Measurements from ENCODE around the gene EML4.
"Not testable (repeated sequence)": the region's sequence is repeated elsewhere in the genome, so short reads cannot be mapped to it uniquely, and the experiment has no call there.

The EML4 gene

GRCh38 chr2:42338567-42339190 is 169.5 kb downstream of the EML4 start:
- no peak for TF ChIP-seq POLR2A (IDR thresholded peaks at IDR 0.05; ENCODE audit: low read length)
- TF ChIP-seq GATA1 (IDR thresholded peaks at IDR 0.05; ENCODE audit: low read depth, low read length) = no peak
- no peak for DNase-seq

- TF ChIP-seq GATA1 (IDR thresholded peaks at IDR 0.05; ENCODE audit: low read depth, low read length) (no peak), POLR2A (IDR thresholded peaks at IDR 0.05; ENCODE audit: low read length) (no peak)
- peak in 1 of 2 experiments; percentile 14 for DNase-seq
These were observed 170.2 kb downstream of the EML4 start for GRCh38 chr2:42339191-42339912.

GRCh38 chr2:42340045-42340937 is 171.1 kb downstream of the EML4 start:
- no peak for DNase-seq

GRCh38 chr2:42340938-42341636 is 171.9 kb downstream of the EML4 start:
- DNase-seq = no peak
- no peak for TF ChIP-seq GATA1 (IDR thresholded peaks at IDR 0.05; ENCODE audit: low read depth, low read length)
- no peak for TF ChIP-seq POLR2A (IDR thresholded peaks at IDR 0.05; ENCODE audit: low read length)

More at GRCh38 chr2:42340045-42340937, 171.1 kb downstream of the EML4 start:
- TF ChIP-seq GATA1 (IDR thresholded peaks at IDR 0.05; ENCODE audit: low read depth, low read length) = no peak
- TF ChIP-seq POLR2A (IDR thresholded peaks at IDR 0.05; ENCODE audit: low read length) = no peak

GRCh38 chr2:42342061-42342794 is 173.1 kb downstream of the EML4 start:
- DNase-seq = peak; percentile 9 to 61
- TF ChIP-seq POLR2A (IDR thresholded peaks at IDR 0.05; ENCODE audit: low read length) (no peak), GATA1 (IDR thresholded peaks at IDR 0.05; ENCODE audit: low read depth, low read length) (no peak)

GRCh38 chr2:42342795-42343241 is 173.7 kb downstream of the EML4 start:
- DNase-seq = no peak
- TF ChIP-seq POLR2A (IDR thresholded peaks at IDR 0.05; ENCODE audit: low read length) = no peak
- TF ChIP-seq GATA1 (IDR thresholded peaks at IDR 0.05; ENCODE audit: low read depth, low read length) = no peak

GRCh38 chr2:42345986-42346385 is 176.8 kb downstream of the EML4 start:
- no peak for DNase-seq
- TF ChIP-seq GATA1 (IDR thresholded peaks at IDR 0.05; ENCODE audit: low read depth, low read length) (no peak), POLR2A (IDR thresholded peaks at IDR 0.05; ENCODE audit: low read length) (no peak)

GRCh38 chr2:42346856-42347255 is 177.7 kb downstream of the EML4 start:
- not testable (repeated sequence) for DNase-seq

- DNase-seq = not testable (repeated sequence)
These were observed 178.4 kb downstream of the EML4 start for GRCh38 chr2:42347518-42347917.

GRCh38 chr2:42348113-42348805 is 179.1 kb downstream of the EML4 start:
- TF ChIP-seq POLR2A (IDR thresholded peaks at IDR 0.05; ENCODE audit: low read length) = no peak
- no peak for TF ChIP-seq GATA1 (IDR thresholded peaks at IDR 0.05; ENCODE audit: low read depth, low read length)
- no peak for DNase-seq

GRCh38 chr2:42350434-42351063 is 181.4 kb downstream of the EML4 start:
- no peak for TF ChIP-seq GATA1 (IDR thresholded peaks at IDR 0.05; ENCODE audit: low read depth, low read length)
- no peak for TF ChIP-seq POLR2A (IDR thresholded peaks at IDR 0.05; ENCODE audit: low read length)
- no peak for DNase-seq

- DNase-seq = no peak
- TF ChIP-seq POLR2A (IDR thresholded peaks at IDR 0.05; ENCODE audit: low read length) = no peak
These were observed 182.7 kb downstream of the EML4 start for GRCh38 chr2:42351864-42352263.
